Urinary bladder (tissue), 4 donors: ENCODE measurements around the gene CPA3. TPM values are rescaled to one million over a fixed set of nuclear protein-coding genes. Genes with fewer than 3 reads are reported as not detected.

ENCODE experiments used
- DNase-seq: peaks from one replicate; pipeline ENCODE4 v3.0.0-alpha.2; 2015; ENCODE audit errors: extremely low spot score
- H3K27ac ChIP-seq: one replicate; pipeline ENCODE4 v1.5.1; 2013; ENCODE audit warnings: low read depth, mild to moderate bottlenecking, moderate library complexity
- H3K36me3 ChIP-seq: one replicate; pipeline ENCODE4 v1.6.1; 2013; ENCODE audit warnings: mild to moderate bottlenecking, moderate library complexity; ENCODE audit not compliant: insufficient read depth
- H3K4me1 ChIP-seq: one replicate; pipeline ENCODE4 v1.6.1; 2013; ENCODE audit warnings: mild to moderate bottlenecking, moderate library complexity; ENCODE audit not compliant: insufficient read depth
- H3K4me3 ChIP-seq: one replicate; pipeline ENCODE4 v1.5.1; 2013; ENCODE audit warnings: low read depth, low read length
- WGBS: extraction: QIAGEN DNeasy Blood & Tissue Kit; methylation state at CpG from one replicate; pipeline ENCODE4 v1.1.7; 2013; 5-methylcytosine and 5-hydroxymethylcytosine counted together
- polyA plus RNA-seq: library from polyadenylated mRNA; stranded (reverse); fragments of 200-250 nt; gene quantifications from one replicate; pipeline ENCODE4 v1.2.3, GENCODE V29; 2013
- total RNA-seq: library from RNA; depleted of rRNA; stranded (reverse); fragments of >200 nt; gene quantifications from one replicate; pipeline ENCODE4 v1.2.3, GENCODE V29; 2014
- donor health status: healthy with polysubstance abuse.
- donor health status: healthy.

The CPA3 gene
- total and polyA plus RNA-seq, 2 donors = 29.2 to 93.3 TPM

- H3K27ac ChIP-seq = no peak overlapping the region
- no peaks in the 10 kb centered on the region for H3K36me3 ChIP-seq
- no peak for DNase-seq
- H3K4me3 ChIP-seq = no peak overlapping the region
- H3K4me1 ChIP-seq = no peaks in the 10 kb centered on the region
Observed at GRCh38 chr3:148878095-148878494, 13.0 kb downstream of the CPA3 start.

GRCh38 chr3:148879256-148879655, 14.2 kb downstream of the CPA3 start:
- Histone ChIP-seq H3K27ac (no peak overlapping the region), H3K4me1 (no peaks in the 10 kb centered on the region), H3K4me3 (no peak overlapping the region), H3K36me3 (no peaks in the 10 kb centered on the region)
- no peak for DNase-seq

- no peak for DNase-seq
- Histone ChIP-seq H3K4me3 (no peak overlapping the region), H3K4me1 (no peaks in the 10 kb centered on the region), H3K27ac (no peak overlapping the region), H3K36me3 (no peaks in the 10 kb centered on the region)
Observed at GRCh38 chr3:148880681-148881080, 15.6 kb downstream of the CPA3 start.

GRCh38 chr3:148881286-148881685, 16.2 kb downstream of the CPA3 start:
- DNase-seq = no peak
- Histone ChIP-seq H3K27ac (no peak overlapping the region), H3K36me3 (no peaks in the 10 kb centered on the region), H3K4me3 (no peak overlapping the region), H3K4me1 (no peaks in the 10 kb centered on the region)
- 90% methylated on average over 2 of the region's 2 CpGs for WGBS

- H3K27ac ChIP-seq = no peak overlapping the region
- no peaks in the 10 kb centered on the region for H3K4me1 ChIP-seq
- no peaks in the 10 kb centered on the region for H3K36me3 ChIP-seq
- H3K4me3 ChIP-seq = no peak overlapping the region
- 65% methylated on average over 4 of the region's 4 CpGs for whole genome bisulfite sequencing
- no peak for DNase-seq
Observed at GRCh38 chr3:148882288-148882687, 17.2 kb downstream of the CPA3 start.

GRCh38 chr3:148883163-148883562, 18.1 kb downstream of the CPA3 start:
- Histone ChIP-seq H3K27ac (no peak overlapping the region), H3K36me3 (no peaks in the 10 kb centered on the region), H3K4me3 (no peak overlapping the region), H3K4me1 (no peaks in the 10 kb centered on the region)
- no peak for DNase-seq
- WGBS = 71% methylated on average over 1 of the region's 1 CpG

DNA sequence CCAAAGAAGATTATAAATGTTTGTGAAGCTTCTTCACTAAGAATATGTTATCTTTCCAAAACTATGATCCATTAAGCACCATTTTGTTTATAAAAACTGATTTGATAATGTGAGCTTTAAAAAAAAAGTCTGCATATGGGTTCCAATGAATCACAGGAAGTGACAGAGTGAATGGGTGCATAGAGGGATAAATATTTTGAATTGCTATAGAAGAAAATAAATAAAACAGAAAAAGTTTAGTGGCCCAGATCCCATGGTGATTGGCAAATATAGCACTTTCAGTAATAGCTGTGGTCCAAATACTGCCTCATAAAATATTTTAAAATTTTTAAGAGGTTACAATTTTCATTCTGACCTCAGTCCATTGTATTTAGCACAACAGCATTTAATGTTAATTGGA, 19.2 kb downstream of the CPA3 start:
- Histone ChIP-seq H3K36me3 (no peaks in the 10 kb centered on the region), H3K27ac (no peak overlapping the region), H3K4me3 (no peak overlapping the region), H3K4me1 (no peaks in the 10 kb centered on the region)
- DNase-seq = no peak

DNA sequence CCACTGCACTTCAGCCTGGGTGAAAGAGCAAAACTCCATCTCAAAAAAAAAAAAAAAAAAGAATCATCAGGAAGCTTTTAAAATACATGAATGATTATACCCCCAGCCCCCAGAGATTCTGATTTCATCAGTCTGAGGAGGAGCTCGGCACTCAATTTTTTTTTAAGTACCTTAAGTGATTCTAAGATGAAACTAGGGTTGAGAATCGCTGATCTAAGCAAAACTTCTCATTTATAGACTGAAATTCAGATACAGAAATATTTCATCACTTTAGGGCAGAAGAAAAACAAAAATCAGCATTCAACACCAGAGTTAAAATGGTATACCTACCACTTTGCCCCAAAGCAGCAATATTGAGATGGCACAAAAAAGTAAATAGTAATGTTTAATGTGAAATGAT, 24.7 kb downstream of the CPA3 start:
- WGBS = 85% methylated on average over 2 of the region's 2 CpGs
- Histone ChIP-seq H3K4me3 (no peak overlapping the region), H3K4me1 (no peaks in the 10 kb centered on the region), H3K36me3 (no peaks in the 10 kb centered on the region), H3K27ac (no peak overlapping the region)
- DNase-seq = no peak

DNA sequence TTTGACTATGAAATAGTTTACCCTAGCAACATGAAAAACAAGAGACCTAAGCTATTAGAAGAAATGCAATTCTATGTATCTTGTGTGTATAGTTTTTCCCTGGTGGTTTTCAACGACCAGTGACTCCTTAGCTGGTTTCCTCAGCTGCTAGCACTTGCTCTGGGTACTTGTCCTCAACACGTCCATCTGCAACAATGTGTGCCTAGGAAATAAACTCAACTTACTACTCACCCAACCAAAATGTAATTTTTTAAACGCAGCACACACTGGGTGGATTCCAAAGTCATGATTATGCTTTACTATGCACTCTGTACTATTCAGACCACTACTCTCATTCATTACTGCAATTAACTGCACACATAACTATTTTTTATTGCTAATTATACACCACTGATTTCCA, 31.0 kb downstream of the CPA3 start:
- 65% methylated on average over 3 of the region's 3 CpGs for WGBS
- no peaks in the 10 kb centered on the region for H3K4me1 ChIP-seq
- no peak overlapping the region for H3K4me3 ChIP-seq
- no peaks in the 10 kb centered on the region for H3K36me3 ChIP-seq
- no peak overlapping the region for H3K27ac ChIP-seq
- no peak for DNase-seq

DNA sequence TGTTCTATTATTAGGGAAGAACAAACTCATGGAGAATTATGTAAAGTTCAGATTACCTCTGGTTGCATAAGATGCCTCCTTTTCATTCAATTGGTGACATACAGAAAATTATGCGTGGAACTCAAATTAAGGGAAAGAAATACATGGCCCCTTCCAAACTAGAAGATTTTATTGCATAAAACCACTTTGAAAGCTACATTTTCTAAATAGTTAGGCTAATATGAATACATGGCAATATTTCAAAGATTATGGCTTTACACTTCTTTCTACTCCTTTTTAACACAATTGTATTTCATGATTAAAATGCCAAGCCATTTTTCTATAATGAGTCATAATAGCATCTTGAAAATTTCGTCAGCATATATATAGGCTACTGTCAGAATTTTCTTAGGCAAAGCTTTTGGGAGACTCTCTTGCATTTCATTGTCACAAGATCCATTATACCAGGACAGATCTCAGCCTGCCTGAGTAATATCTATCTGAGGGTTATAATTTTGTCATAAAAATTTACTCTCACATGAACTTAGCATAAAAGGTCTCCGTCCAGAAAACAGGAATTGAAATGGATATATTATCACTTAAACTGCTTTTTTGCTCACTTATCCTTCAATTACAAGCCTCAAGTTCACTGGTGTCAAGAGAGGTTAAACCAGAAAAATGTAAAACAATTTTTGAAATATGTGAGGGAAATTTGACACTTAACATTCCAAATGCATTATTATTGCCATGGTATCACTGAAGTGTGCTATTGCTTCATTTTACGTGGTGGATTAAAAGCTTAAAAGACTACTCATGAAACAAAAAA, 37.1 kb downstream of the CPA3 start:
- no peak overlapping the region for H3K4me3 ChIP-seq
- no peak for DNase-seq
- WGBS = 57% methylated on average over 4 of the region's 4 CpGs

DNA sequence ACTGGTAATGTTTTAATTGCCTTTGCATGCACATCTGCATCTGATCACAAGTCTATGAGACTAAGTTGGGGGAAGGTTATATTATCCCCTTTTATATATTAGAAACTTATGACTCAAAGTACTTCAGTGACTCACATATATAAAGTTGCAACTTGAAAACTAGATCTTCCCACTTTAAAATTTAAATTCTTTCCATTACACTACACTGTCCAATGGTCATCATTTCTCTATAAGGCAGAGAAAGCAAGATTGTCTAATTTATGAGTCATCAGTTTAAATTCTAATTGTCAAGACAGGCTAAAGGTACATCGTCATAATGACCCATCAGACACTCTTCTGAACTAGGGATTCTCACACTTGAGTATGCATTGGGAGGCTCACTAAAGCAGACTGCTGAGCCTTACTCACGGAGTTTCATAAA, 37.9 kb downstream of the CPA3 start:
- Histone ChIP-seq H3K27ac (no peak overlapping the region), H3K4me3 (no peak overlapping the region), H3K4me1 (no peaks in the 10 kb centered on the region), H3K36me3 (no peaks in the 10 kb centered on the region)
- DNase-seq = no peak
- WGBS = 87% methylated on average over 2 of the region's 2 CpGs

More for the DNA sequence above, 37.1 kb downstream of the CPA3 start:
- Histone ChIP-seq H3K27ac (no peak overlapping the region), H3K4me1 (no peaks in the 10 kb centered on the region), H3K36me3 (no peaks in the 10 kb centered on the region)

- Histone ChIP-seq H3K4me3 (no peak overlapping the region), H3K4me1 (no peaks in the 10 kb centered on the region), H3K27ac (no peak overlapping the region), H3K36me3 (no peaks in the 10 kb centered on the region)
- no peak for DNase-seq
Observed at GRCh38 chr3:148903941-148904340, 38.8 kb downstream of the CPA3 start.

- Histone ChIP-seq H3K4me1 (no peaks in the 10 kb centered on the region), H3K27ac (no peak overlapping the region)
- DNase-seq = no peak
Observed at GRCh38 chr3:148906667-148907066, 41.6 kb downstream of the CPA3 start.

DNA sequence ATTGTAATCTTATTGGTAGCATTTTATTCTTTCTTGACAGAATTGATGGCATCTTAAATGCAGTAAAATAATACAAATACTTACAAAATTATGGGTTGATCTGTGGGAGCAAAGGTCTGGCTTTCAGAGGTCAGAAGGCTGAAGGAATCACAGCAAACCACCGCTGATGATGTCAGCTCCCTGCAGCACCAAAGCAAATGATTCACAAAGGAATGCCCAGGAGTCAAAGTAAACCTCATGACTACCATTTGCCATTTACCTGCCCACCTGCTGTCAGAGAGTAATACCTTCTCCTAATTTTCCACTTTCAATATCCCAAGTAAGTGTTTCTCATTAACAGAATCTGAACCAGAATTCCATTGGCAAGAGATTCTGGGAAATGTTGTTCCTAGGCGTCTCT, 46.1 kb downstream of the CPA3 start:
- WGBS = 79% methylated on average over 2 of the region's 2 CpGs
- H3K36me3 ChIP-seq = no peaks in the 10 kb centered on the region
- H3K4me3 ChIP-seq = no peak overlapping the region
- DNase-seq = no peak
- no peaks in the 10 kb centered on the region for H3K4me1 ChIP-seq
- no peak overlapping the region for H3K27ac ChIP-seq

More at GRCh38 chr3:148906667-148907066, 41.6 kb downstream of the CPA3 start:
- no peak overlapping the region for H3K4me3 ChIP-seq
- 40% methylated on average over 2 of the region's 2 CpGs for WGBS
- no peaks in the 10 kb centered on the region for H3K36me3 ChIP-seq

GRCh38 chr3:148911592-148911991, 46.5 kb downstream of the CPA3 start:
- Histone ChIP-seq H3K4me3 (no peak overlapping the region), H3K4me1 (no peaks in the 10 kb centered on the region), H3K36me3 (no peaks in the 10 kb centered on the region), H3K27ac (no peak overlapping the region)
- no peak for DNase-seq
- WGBS = 93% methylated on average over 2 of the region's 2 CpGs
